ENCODE results near the gene MYORG. TPM values are rescaled to one million over a fixed set of nuclear protein-coding genes. Genes with fewer than 3 reads are reported as not detected.

Gene MYORG
- total RNA-seq, 1 donor from 2014 or later = 1.3 TPM

- Mint-ChIP-seq H3K4me1 (ENCODE audit: unreplicated experiment) (peaks cover 12% of the 10 kb centered on the region), H3K9me3 (ENCODE audit: unreplicated experiment) (no peaks in the 10 kb centered on the region), H3K36me3 (ENCODE audit: unreplicated experiment) (no peaks in the 10 kb centered on the region), H3K4me3 (ENCODE audit: unreplicated experiment) (peak overlapping the region; percentile 62), H3K27me3 (ENCODE audit: unreplicated experiment) (peaks cover 23% of the 10 kb centered on the region), H3K27ac (ENCODE audit: unreplicated experiment) (no peak overlapping the region)
- peak; percentile 86 for DNase-seq (ENCODE audit: extremely low spot score, unreplicated experiment)
- no peak for TF ChIP-seq CTCF (IDR thresholded peaks at IDR 0.05)
Observed at GRCh38 chr9:34380511-34381315, 4.0 kb upstream of the MYORG start.

- TF ChIP-seq CTCF (IDR thresholded peaks at IDR 0.05) = no peak
- Mint-ChIP-seq H3K27me3 (ENCODE audit: unreplicated experiment) (peaks cover 23% of the 10 kb centered on the region), H3K4me1 (ENCODE audit: unreplicated experiment) (peaks cover 16% of the 10 kb centered on the region), H3K36me3 (ENCODE audit: unreplicated experiment) (no peaks in the 10 kb centered on the region), H3K9me3 (ENCODE audit: unreplicated experiment) (no peaks in the 10 kb centered on the region), H3K27ac (ENCODE audit: unreplicated experiment) (no peak overlapping the region), H3K4me3 (ENCODE audit: unreplicated experiment) (peak overlapping the region; percentile 46)
- DNase-seq (ENCODE audit: extremely low spot score, unreplicated experiment) = peak; percentile 76
Observed at GRCh38 chr9:34380034-34380510, 3.4 kb upstream of the MYORG start.

DNA sequence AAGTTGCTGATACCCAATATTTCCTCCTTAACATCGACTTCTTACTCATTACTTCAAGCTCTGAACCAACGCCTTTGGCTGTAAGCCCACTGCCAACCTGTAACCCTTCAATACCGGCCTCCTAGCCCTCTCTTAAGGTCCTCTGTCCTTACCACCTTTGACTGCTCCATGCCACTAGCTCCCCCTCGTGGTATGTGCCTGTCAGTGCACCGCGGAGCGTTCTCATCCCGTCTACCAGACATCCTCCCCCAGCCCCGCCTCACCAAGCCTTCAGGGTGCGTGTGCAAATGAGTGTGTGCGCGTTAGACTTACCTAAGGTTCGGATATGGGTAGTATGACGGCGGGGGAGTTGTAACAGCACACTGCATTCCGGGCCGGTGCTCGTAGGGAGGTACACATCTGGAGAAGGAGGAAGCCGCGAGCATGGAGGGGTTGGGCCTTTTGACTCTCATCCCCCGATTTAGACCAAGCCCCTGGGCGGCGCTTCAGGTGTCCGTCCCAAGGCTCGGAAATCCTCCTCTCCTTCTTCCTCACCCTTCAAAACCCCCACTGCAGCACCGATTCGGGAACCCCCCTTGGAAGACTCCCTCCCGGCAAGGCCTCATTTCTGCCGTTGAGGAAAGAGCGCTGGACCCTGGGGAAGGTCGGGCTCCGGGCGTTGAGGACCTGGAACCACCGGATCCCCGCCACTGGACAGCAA is 2.8 kb upstream of the MYORG start:
- peak; percentile 90 for TF ChIP-seq CTCF (IDR thresholded peaks at IDR 0.05)
- H3K4me3 Mint-ChIP-seq (ENCODE audit: unreplicated experiment) = peak overlapping the region; percentile 63
- H3K27ac Mint-ChIP-seq (ENCODE audit: unreplicated experiment) = no peak overlapping the region
- H3K9me3 Mint-ChIP-seq (ENCODE audit: unreplicated experiment) = no peaks in the 10 kb centered on the region
- H3K27me3 Mint-ChIP-seq (ENCODE audit: unreplicated experiment) = peaks cover 18% of the 10 kb centered on the region
- H3K4me1 Mint-ChIP-seq (ENCODE audit: unreplicated experiment) = peaks cover 16% of the 10 kb centered on the region
- DNase-seq (ENCODE audit: extremely low spot score, unreplicated experiment) = peak; percentile 91
- no peaks in the 10 kb centered on the region for H3K36me3 Mint-ChIP-seq (ENCODE audit: unreplicated experiment)

DNA sequence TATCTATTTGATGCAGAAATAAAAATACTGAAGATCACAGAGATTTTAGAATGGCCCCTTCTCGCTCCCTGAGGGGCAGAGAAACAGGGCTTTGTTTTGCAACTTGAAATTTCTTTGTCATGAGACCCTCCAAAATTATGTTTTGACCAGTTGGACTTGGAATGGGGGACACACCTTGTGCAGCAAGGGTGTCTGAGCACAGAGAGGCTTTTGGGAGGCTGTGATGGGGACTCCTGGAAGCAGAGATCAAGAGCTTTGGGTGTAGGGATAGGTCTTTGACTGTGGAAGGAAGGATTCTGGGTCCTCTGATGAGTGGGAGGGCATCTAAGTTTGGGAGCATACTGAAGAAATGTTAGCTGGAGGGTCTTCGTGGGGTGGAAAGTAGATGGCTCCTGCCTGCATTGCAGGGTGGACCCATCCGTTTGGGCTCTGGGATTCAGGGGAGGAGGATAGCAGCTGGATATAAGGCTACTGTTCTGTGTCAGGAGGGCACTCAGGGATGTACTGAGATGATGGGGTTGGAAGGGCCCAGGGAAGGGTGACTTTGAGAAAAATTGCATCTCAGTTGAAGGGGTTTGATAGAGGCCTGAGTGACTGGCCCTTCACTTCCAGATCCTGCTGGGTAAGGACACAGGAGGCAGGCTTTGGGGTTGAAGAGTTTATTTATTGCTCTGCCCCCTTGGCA is 1.8 kb upstream of the MYORG start:
- no peak for DNase-seq (ENCODE audit: extremely low spot score, unreplicated experiment)
- TF ChIP-seq CTCF (IDR thresholded peaks at IDR 0.05) = no peak
- H3K4me1 Mint-ChIP-seq (ENCODE audit: unreplicated experiment) = peaks cover 16% of the 10 kb centered on the region
- H3K27ac Mint-ChIP-seq (ENCODE audit: unreplicated experiment) = no peak overlapping the region
- no peaks in the 10 kb centered on the region for H3K36me3 Mint-ChIP-seq (ENCODE audit: unreplicated experiment)
- H3K4me3 Mint-ChIP-seq (ENCODE audit: unreplicated experiment) = no peak overlapping the region
- no peaks in the 10 kb centered on the region for H3K9me3 Mint-ChIP-seq (ENCODE audit: unreplicated experiment)
- peaks cover 8% of the 10 kb centered on the region for H3K27me3 Mint-ChIP-seq (ENCODE audit: unreplicated experiment)

DNA sequence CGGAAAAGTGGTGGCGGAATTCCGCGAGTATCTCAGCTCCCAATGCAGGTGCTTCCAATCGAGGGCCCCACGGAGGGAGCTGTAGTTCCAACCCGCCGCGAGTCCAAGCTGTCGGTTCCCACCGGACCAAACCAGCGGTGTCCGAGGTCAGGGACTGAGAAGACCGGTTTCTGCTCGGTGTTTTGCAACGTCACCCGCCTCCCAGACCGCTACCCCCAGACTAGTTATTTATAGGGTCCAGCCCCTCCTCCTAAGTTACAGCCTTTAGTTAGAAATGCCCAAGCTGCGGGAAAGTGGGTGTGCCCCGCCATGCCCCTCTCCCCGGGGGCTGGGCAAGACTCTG is 677 bp upstream of the MYORG start:
- Mint-ChIP-seq H3K9me3 (ENCODE audit: unreplicated experiment) (no peaks in the 10 kb centered on the region), H3K27ac (ENCODE audit: unreplicated experiment) (no peak overlapping the region), H3K36me3 (ENCODE audit: unreplicated experiment) (no peaks in the 10 kb centered on the region), H3K4me1 (ENCODE audit: unreplicated experiment) (peaks cover 16% of the 10 kb centered on the region), H3K4me3 (ENCODE audit: unreplicated experiment) (peak overlapping the region; percentile 83), H3K27me3 (ENCODE audit: unreplicated experiment) (peaks cover 3% of the 10 kb centered on the region)
- peak; percentile 78 for DNase-seq (ENCODE audit: extremely low spot score, unreplicated experiment)
- no peak for TF ChIP-seq CTCF (IDR thresholded peaks at IDR 0.05)
